ENCODE data around the gene MARCO.

DNA sequence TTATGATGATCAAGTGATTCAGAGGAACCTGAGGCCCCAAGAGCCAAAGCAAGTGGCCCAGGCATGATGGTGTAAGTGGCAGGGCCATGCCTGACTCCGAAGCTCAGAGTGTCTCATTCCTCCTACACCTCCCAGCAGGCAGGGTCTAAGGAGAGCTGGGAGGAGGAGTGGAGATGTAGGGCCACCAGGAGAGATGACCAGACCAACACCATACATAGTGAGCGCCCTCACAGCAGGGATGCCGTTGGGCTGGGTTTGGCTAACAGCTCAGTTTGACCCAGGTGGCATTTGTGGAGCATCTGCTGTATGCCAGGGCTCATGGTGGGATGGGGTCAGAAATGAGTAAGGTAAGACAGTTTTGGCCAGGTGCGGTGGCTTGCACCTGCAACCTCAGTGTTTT is 80.7 kb downstream of the MARCO start:
- TF ChIP-seq, protein P1, sequence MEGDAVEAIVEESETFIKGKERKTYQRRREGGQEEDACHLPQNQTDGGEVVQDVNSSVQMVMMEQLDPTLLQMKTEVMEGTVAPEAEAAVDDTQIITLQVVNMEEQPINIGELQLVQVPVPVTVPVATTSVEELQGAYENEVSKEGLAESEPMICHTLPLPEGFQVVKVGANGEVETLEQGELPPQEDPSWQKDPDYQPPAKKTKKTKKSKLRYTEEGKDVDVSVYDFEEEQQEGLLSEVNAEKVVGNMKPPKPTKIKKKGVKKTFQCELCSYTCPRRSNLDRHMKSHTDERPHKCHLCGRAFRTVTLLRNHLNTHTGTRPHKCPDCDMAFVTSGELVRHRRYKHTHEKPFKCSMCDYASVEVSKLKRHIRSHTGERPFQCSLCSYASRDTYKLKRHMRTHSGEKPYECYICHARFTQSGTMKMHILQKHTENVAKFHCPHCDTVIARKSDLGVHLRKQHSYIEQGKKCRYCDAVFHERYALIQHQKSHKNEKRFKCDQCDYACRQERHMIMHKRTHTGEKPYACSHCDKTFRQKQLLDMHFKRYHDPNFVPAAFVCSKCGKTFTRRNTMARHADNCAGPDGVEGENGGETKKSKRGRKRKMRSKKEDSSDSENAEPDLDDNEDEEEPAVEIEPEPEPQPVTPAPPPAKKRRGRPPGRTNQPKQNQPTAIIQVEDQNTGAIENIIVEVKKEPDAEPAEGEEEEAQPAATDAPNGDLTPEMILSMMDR (conservative IDR thresholded peaks at IDR 0.05) = no peak
- TF ChIP-seq EZH2 (IDR thresholded peaks at IDR 0.05; ENCODE audit: low read depth) = no peak

All from PC-9 (cell line).